ENCODE results near the gene EIF2B5.

EIF2B5 gene

GRCh38 chr3:184183679-184184078 lies 48.5 kb downstream of the EIF2B5 start:
- no peak overlapping the region for H3K9ac ChIP-seq (ENCODE audit: low read depth, low read length)
- H3K4me1 ChIP-seq (ENCODE audit: insufficient read depth, low read length), result peaks cover 29% of the 10 kb centered on the region
- H3K79me2 ChIP-seq (ENCODE audit: insufficient read depth, low read length), result peaks cover 32% of the 10 kb centered on the region
- no peaks in the 10 kb centered on the region for H3K27me3 ChIP-seq (ENCODE audit: insufficient read depth, low read length, poor library complexity)
- no peaks in the 10 kb centered on the region for H3K9me3 ChIP-seq (ENCODE audit: insufficient read depth, low read length, severe bottlenecking)
- H4K20me1 ChIP-seq (ENCODE audit: insufficient read depth, low read length), result peaks cover 17% of the 10 kb centered on the region; the same call in 1 of the 2 replicates
- no peak overlapping the region for H2AFZ ChIP-seq (ENCODE audit: low read depth, low read length)
- no peak overlapping the region for H3K27ac ChIP-seq (ENCODE audit: low read length)
- no peak overlapping the region for H3K4me2 ChIP-seq (ENCODE audit: insufficient read depth, low read length)
- DNase-seq, result no peak
- H3K36me3 ChIP-seq (ENCODE audit: insufficient read depth, low read length), result peaks cover 71% of the 10 kb centered on the region
- TF ChIP-seq, protein P1, sequence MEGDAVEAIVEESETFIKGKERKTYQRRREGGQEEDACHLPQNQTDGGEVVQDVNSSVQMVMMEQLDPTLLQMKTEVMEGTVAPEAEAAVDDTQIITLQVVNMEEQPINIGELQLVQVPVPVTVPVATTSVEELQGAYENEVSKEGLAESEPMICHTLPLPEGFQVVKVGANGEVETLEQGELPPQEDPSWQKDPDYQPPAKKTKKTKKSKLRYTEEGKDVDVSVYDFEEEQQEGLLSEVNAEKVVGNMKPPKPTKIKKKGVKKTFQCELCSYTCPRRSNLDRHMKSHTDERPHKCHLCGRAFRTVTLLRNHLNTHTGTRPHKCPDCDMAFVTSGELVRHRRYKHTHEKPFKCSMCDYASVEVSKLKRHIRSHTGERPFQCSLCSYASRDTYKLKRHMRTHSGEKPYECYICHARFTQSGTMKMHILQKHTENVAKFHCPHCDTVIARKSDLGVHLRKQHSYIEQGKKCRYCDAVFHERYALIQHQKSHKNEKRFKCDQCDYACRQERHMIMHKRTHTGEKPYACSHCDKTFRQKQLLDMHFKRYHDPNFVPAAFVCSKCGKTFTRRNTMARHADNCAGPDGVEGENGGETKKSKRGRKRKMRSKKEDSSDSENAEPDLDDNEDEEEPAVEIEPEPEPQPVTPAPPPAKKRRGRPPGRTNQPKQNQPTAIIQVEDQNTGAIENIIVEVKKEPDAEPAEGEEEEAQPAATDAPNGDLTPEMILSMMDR (IDR thresholded peaks at IDR 0.05; ENCODE audit: borderline replicate concordance, extremely low read depth, low read length, poor library complexity, severe bottlenecking), result no peak
- TF ChIP-seq EZH2 (IDR thresholded peaks at IDR 0.05; ENCODE audit: borderline replicate concordance, low read depth, low read length, severe bottlenecking), result no peak
- ATAC-seq (ENCODE audit: insufficient read depth, low read depth), result no peak
- H3K4me3 ChIP-seq (ENCODE audit: low read depth in 1 of 2, low read length in 2 of 2), result no peak overlapping the region

- DNase-seq (no peak), ATAC-seq (ENCODE audit: insufficient read depth, low read depth) (no peak)
- H3K4me2 ChIP-seq (ENCODE audit: insufficient read depth, low read length), result peak overlapping the region; percentile 76
- TF ChIP-seq, protein P1 (IDR thresholded peaks at IDR 0.05; ENCODE audit: borderline replicate concordance, extremely low read depth, low read length, poor library complexity, severe bottlenecking), result no peak
- TF ChIP-seq EZH2 (IDR thresholded peaks at IDR 0.05; ENCODE audit: borderline replicate concordance, low read depth, low read length, severe bottlenecking), result no peak
- no peaks in the 10 kb centered on the region for H3K9me3 ChIP-seq (ENCODE audit: insufficient read depth, low read length, severe bottlenecking)
- H3K9ac ChIP-seq (ENCODE audit: low read depth, low read length), result peak overlapping the region; percentile 72
- H4K20me1 ChIP-seq (ENCODE audit: insufficient read depth, low read length), result peaks cover 17% of the 10 kb centered on the region
- no peaks in the 10 kb centered on the region for H3K27me3 ChIP-seq (ENCODE audit: insufficient read depth, low read length, poor library complexity)
- 0 out of 2 replicates have a peak overlapping the region, but pooled peaks have one; percentile 92 for H2AFZ ChIP-seq (ENCODE audit: low read depth, low read length)
- H3K79me2 ChIP-seq (ENCODE audit: insufficient read depth, low read length), result peaks cover 33% of the 10 kb centered on the region
- peak overlapping the region; percentile 80 for H3K27ac ChIP-seq (ENCODE audit: low read length)
- peaks cover 71% of the 10 kb centered on the region for H3K36me3 ChIP-seq (ENCODE audit: insufficient read depth, low read length)
- peak overlapping the region in 1 of 2 experiments; percentile 68; a peak in 2 of 4 replicates for H3K4me3 ChIP-seq (ENCODE audit: low read depth in 1 of 2, low read length in 2 of 2)
- H3K4me1 ChIP-seq (ENCODE audit: insufficient read depth, low read length), result peaks cover 29% of the 10 kb centered on the region
These were observed 49.5 kb downstream of the EIF2B5 start for GRCh38 chr3:184184546-184185230.

- Histone ChIP-seq H3K4me3 (ENCODE audit: low read depth in 1 of 2, low read length in 2 of 2) (peak overlapping the region; percentile 47 to 68; a peak in 3 of 4 replicates), H3K4me2 (ENCODE audit: insufficient read depth, low read length) (peak overlapping the region; percentile 76), H3K4me1 (ENCODE audit: insufficient read depth, low read length) (peaks cover 29% of the 10 kb centered on the region), H4K20me1 (ENCODE audit: insufficient read depth, low read length) (peaks cover 17% of the 10 kb centered on the region), H3K9ac (ENCODE audit: low read depth, low read length) (peak overlapping the region; percentile 72), H3K27me3 (ENCODE audit: insufficient read depth, low read length, poor library complexity) (no peaks in the 10 kb centered on the region), H3K36me3 (ENCODE audit: insufficient read depth, low read length) (peaks cover 70% of the 10 kb centered on the region), H3K27ac (ENCODE audit: low read length) (peak overlapping the region; percentile 80), H2AFZ (ENCODE audit: low read depth, low read length) (peak overlapping the region; percentile 92), H3K9me3 (ENCODE audit: insufficient read depth, low read length, severe bottlenecking) (no peaks in the 10 kb centered on the region), H3K79me2 (ENCODE audit: insufficient read depth, low read length) (peaks cover 33% of the 10 kb centered on the region)
- TF ChIP-seq, protein P1 (IDR thresholded peaks at IDR 0.05; ENCODE audit: borderline replicate concordance, extremely low read depth, low read length, poor library complexity, severe bottlenecking), result no peak
- TF ChIP-seq EZH2 (IDR thresholded peaks at IDR 0.05; ENCODE audit: borderline replicate concordance, low read depth, low read length, severe bottlenecking), result no peak
- DNase-seq (peak; percentile 100), ATAC-seq (ENCODE audit: insufficient read depth, low read depth) (peak; percentile 91)
These were observed 50.5 kb downstream of the EIF2B5 start for GRCh38 chr3:184185461-184186183.

Measured in DND-41 (cell line).